Spleen (tissue), 11 donors: ENCODE measurements around the gene PEPD. TPM values are rescaled to one million over a fixed set of nuclear protein-coding genes. Genes with fewer than 3 reads are reported as not detected.

Experiments
- DNase-seq: peaks from one replicate; pipeline ENCODE4 v3.0.0-alpha.2; 2020
- H3K27ac ChIP-seq, 8 donors: fragments of 200-600 bp; sonication (generic) in 7 of 8; 1 replicate in 4 of 8; 2 replicates in 4 of 8; pipeline versions ENCODE4 v1.5.0 to v1.8.0; 2016 to 2021; ENCODE audit warnings: inconsistent platforms in 4 of 8, mild to moderate bottlenecking in 4 of 8, moderate library complexity in 1 of 8
- H3K27me3 ChIP-seq, 7 donors: fragments of 200-600 bp; sonication (generic) in 6 of 7; replicated peaks in 1 of 7; 1 replicate in 4 of 7; 2 replicates in 3 of 7; pipeline versions ENCODE4 v1.5.0 to v1.8.0; 2016 to 2021; ENCODE audit warnings: inconsistent platforms in 3 of 7, mild to moderate bottlenecking in 1 of 7
- H3K36me3 ChIP-seq, 6 donors: fragments of 200-600 bp; sonication (generic) in 5 of 6; 1 replicate in 4 of 6; 2 replicates in 2 of 6; pipeline versions ENCODE4 v1.5.0 to v1.8.0; 2016 to 2021; ENCODE audit warnings: inconsistent platforms in 2 of 6
- H3K4me1 ChIP-seq, 6 donors: fragments of 200-600 bp; sonication (generic) in 5 of 6; 1 replicate in 3 of 6; 2 replicates in 3 of 6; pipeline versions ENCODE4 v1.5.0 to v1.8.0; 2016 to 2021; ENCODE audit warnings: inconsistent platforms in 3 of 6
- H3K4me3 ChIP-seq, 8 donors: fragments of 200-600 bp; sonication (generic) in 7 of 8; 1 replicate in 4 of 8; 2 replicates in 4 of 8; pipeline versions ENCODE4 v1.5.0 to v1.8.0; 2016 to 2021; ENCODE audit warnings: inconsistent platforms in 4 of 8, mild to moderate bottlenecking in 4 of 8, moderate library complexity in 2 of 8
- H3K9me3 ChIP-seq, 8 donors: fragments of 200-600 bp; sonication (generic) in 7 of 8; 1 replicate in 4 of 8; 2 replicates in 4 of 8; pipeline versions ENCODE4 v1.5.0 to v1.8.0; 2016 to 2021; ENCODE audit warnings: inconsistent platforms in 4 of 8
- CTCF ChIP-seq, 11 experiments: fragments of 200-600 bp in 7 of 11; fragments of 450-650 bp in 4 of 11; sonication (generic) in 4 of 11; IDR thresholded peaks in 8 of 11; conservative IDR thresholded peaks in 3 of 11; 1 replicate in 7 of 11; 2 replicates in 4 of 11; pipeline versions ENCODE4 v1.4.0 to v1.8.0; 2016 to 2021; ENCODE audit warnings: antibody characterized with exemption in 11 of 11, inconsistent platforms in 4 of 11, mild to moderate bottlenecking in 1 of 11
- POLR2A ChIP-seq, 3 donors: fragments of 450-650 bp; IDR thresholded peaks; one replicate each; pipeline ENCODE4 v1.5.1; 2017; ENCODE audit warnings: antibody characterized with exemption in 3 of 3, mild to moderate bottlenecking in 1 of 3
- POLR2AphosphoS5 ChIP-seq, 3 donors: sonication (generic); formaldehyde crosslinking; IDR thresholded peaks; one replicate each; pipeline ENCODE4 v1.5.1; 2017; ENCODE audit warnings: antibody characterized with exemption in 3 of 3
- WGBS, 5 donors: extraction: QIAGEN DNeasy Blood & Tissue Kit in 3 of 5; methylation state at CpG; one replicate each; pipeline versions ENCODE4 v1.1.5 to v1.1.7; 2013 to 2018; 5-methylcytosine and 5-hydroxymethylcytosine counted together
- intact Hi-C: fragments of 100-400 bp; cut with DNase I; formaldehyde crosslinking; loops from one replicate; pipeline ENCODE4 v1.15.0; 2023; ENCODE audit warnings: low total_unique reads
- polyA plus RNA-seq, 3 donors: library from polyadenylated mRNA; stranded (reverse); fragments of 200-250 nt; gene quantifications; one replicate each; pipeline ENCODE4 v1.2.1, GENCODE V29; 2013
- total RNA-seq, 7 donors: library from RNA; depleted of rRNA in 3 of 7; stranded (reverse); fragments of >200 nt in 3 of 7; fragmentation: NEBNext Ultra II Directional in 4 of 7; extraction: Animal tissue kit (Norgen Biotek cat#: 25700) in 4 of 7; gene quantifications; one replicate each; pipeline versions ENCODE4 v1.1.0 to v1.2.1, GENCODE V29; 2016 to 2021
- donor health status: healthy with polysubstance abuse.
- donor health status: DM: no; HTN: no; CAD: no; lungs with moderate emphysema.
- donor health status: DM: no; HTN: no; CAD: no.
- donor health status: Bipolar disorder and iron deficiency.
- donor health status: healthy.
- donor health status: DM: no; HTN: no; CAD: no.
- donor health status: DM: yes; HTN: yes; CAD: no.

Gene PEPD
- total and polyA plus RNA-seq, 10 donors: 38.4 to 98.3 (median 69.8) TPM

GRCh38 chr19:33437393-33437820 is 84.2 kb downstream of the PEPD start:
- peaks cover 0 to 19% (median 0%) of the 10 kb centered on the region in 6 donors for H3K36me3 ChIP-seq
- H3K4me3 ChIP-seq: no peak overlapping the region
- peaks cover 0 to 6% (median 0%) of the 10 kb centered on the region in 6 donors for H3K4me1 ChIP-seq
- 73 to 84% (median 77%) methylated on average over 11 of the region's 11 CpGs for WGBS, 5 donors
- intact Hi-C loops: no loop called here
- DNase-seq: peak; percentile 23
- TF ChIP-seq POLR2A (IDR thresholded peaks at IDR 0.05): no peak
- no peak for TF ChIP-seq CTCF (IDR thresholded peaks at IDR 0.05 in 8 of 11, conservative IDR thresholded peaks at IDR 0.05 in 3 of 11)
- TF ChIP-seq POLR2AphosphoS5 (IDR thresholded peaks at IDR 0.05): no peak
- no peaks in the 10 kb centered on the region for H3K9me3 ChIP-seq
- no peaks in the 10 kb centered on the region for H3K27me3 ChIP-seq
- H3K27ac ChIP-seq: no peak overlapping the region

DNA sequence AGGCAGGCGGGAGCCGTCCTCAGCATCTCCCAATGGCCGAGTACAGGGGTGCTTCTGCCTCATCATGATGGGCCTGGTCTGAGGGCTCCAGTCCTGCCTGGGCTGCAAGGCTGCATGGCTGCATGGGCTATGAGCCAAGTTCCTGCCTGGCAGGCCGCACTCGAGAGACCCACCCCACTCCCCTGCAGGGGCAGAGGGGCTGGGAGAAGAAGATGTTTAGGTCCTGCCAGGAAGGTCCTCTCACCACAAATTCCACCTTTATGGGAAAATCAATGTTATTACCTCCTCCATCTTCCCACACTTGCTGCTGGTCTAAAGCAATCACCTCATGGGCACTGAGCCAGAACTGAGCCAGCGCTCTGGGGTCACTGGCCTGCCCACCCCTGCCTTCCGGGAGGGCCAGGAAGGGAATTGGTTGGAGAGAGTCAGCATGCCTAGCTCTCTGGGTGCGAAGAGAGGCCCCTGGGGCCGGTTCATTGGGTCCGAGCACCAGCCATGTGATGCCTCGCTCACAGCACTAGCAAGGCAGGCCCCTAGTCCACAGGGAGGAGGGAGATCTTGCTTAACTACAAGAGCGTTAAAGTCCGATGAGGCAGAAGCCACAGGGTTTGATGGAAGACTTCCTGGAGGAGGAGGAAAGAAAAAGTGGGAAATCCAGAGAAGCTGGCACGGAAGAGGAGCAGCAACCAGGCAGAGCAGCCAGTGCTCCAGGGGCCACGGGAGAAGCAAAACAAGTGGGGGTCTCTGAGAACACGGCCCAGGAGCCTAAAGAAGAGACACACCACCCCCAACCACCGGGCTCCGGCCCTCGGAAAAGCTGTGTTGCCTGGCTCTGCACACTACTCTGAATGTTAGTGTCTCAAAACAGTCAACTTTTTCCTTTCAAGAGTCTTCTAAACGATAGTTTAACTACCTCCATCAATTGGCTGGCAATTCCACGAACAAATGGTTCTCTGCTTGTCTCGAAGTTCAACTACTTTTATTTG is 84.9 kb downstream of the PEPD start:
- Histone ChIP-seq H3K4me1 (peaks cover 0 to 6% (median 0%) of the 10 kb centered on the region in 6 donors), H3K27me3 (no peaks in the 10 kb centered on the region), H3K4me3 (no peak overlapping the region), H3K9me3 (no peaks in the 10 kb centered on the region), H3K36me3 (peaks cover 0 to 19% (median 0%) of the 10 kb centered on the region in 6 donors), H3K27ac (peak overlapping the region in 2 of 8 donors; percentile 18 to 39)
- peak; percentile 67 for DNase-seq
- intact Hi-C loops: no loop called here
- 75 to 85% (median 85%) methylated on average over 22 of the region's 22 CpGs for WGBS, 5 donors
- TF ChIP-seq CTCF (IDR thresholded peaks at IDR 0.05 in 8 of 11, conservative IDR thresholded peaks at IDR 0.05 in 3 of 11) (no peak), POLR2A (IDR thresholded peaks at IDR 0.05) (no peak)

DNA sequence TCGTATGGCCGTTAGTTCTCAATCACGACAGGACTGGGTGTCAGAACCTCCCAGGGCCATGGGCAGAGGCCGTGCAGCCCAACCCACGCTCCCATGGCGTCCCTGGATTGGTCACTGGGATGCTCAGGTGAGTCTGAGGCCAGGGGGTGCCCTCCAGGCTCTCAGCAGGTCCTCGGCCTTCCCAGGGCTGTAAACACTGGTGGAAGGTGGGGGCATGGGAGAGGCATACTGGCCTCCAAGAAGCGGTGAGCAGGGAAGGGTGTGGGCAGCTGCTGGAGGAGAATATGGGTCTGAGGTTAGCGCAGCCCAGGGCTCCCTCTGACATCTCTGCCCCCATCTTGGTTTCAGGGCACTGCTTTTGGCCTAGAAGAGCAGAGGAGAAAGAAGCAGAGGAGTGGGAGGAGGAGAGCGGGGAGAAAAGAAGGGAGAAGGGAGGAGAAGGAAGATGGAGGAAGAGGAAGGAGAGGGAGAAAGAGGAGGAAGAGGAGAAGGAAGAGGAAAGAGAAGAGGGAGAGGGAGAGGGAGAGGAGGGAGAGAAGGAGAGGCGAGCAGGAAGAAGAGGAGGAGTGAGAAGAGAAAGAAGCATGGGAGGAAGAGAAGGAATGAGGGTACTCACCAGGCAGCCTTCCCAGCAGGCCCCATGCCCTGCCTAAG is 85.8 kb downstream of the PEPD start:
- no peak overlapping the region for H3K4me3 ChIP-seq
- peak; percentile 25 for DNase-seq
- TF ChIP-seq POLR2A (IDR thresholded peaks at IDR 0.05): no peak
- TF ChIP-seq POLR2AphosphoS5 (IDR thresholded peaks at IDR 0.05): no peak
- TF ChIP-seq CTCF (IDR thresholded peaks at IDR 0.05 in 8 of 11, conservative IDR thresholded peaks at IDR 0.05 in 3 of 11): no peak
- no peak overlapping the region for H3K27ac ChIP-seq
- H3K36me3 ChIP-seq: peaks cover 0 to 17% (median 0%) of the 10 kb centered on the region in 6 donors
- 84 to 94% (median 90%) methylated on average over 5 to 11 of the region's 11 CpGs for WGBS, 5 donors
- no peaks in the 10 kb centered on the region for H3K27me3 ChIP-seq
- H3K4me1 ChIP-seq: peaks cover 0 to 12% (median under 1%) of the 10 kb centered on the region in 6 donors
- intact Hi-C loops: no loop called here
- no peaks in the 10 kb centered on the region for H3K9me3 ChIP-seq
